Measurements from ENCODE around the gene FNDC3B.

DNA sequence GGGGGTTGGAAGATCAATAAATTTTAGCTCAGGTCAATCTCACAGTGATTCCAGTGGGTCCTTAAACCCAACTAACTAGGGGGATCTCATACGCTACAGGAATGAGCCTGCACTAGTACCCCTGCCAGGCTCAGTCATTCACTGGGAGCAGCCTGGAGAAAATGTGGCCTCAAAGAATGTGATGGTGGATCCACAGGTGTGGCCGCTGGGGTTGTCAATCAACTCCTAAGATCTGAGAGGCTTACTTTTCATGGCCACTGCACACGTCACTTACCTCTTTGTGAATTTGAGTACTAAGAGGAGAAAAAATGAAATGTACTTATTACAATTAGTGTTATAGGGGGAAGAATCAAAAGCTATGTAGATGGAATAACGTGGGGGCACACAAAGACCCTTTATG, 17.5 kb upstream of the FNDC3B start:
- TF ChIP-seq POLR2A (IDR thresholded peaks at IDR 0.05) (no peak), EP300 (IDR thresholded peaks at IDR 0.05) (no peak)
- TF ChIP-seq, protein P1, sequence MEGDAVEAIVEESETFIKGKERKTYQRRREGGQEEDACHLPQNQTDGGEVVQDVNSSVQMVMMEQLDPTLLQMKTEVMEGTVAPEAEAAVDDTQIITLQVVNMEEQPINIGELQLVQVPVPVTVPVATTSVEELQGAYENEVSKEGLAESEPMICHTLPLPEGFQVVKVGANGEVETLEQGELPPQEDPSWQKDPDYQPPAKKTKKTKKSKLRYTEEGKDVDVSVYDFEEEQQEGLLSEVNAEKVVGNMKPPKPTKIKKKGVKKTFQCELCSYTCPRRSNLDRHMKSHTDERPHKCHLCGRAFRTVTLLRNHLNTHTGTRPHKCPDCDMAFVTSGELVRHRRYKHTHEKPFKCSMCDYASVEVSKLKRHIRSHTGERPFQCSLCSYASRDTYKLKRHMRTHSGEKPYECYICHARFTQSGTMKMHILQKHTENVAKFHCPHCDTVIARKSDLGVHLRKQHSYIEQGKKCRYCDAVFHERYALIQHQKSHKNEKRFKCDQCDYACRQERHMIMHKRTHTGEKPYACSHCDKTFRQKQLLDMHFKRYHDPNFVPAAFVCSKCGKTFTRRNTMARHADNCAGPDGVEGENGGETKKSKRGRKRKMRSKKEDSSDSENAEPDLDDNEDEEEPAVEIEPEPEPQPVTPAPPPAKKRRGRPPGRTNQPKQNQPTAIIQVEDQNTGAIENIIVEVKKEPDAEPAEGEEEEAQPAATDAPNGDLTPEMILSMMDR (IDR thresholded peaks at IDR 0.05), result no peak
